GM13976 (cell line): Measurements from ENCODE around the gene BRD3.
"Not testable (repeated sequence)": the region's sequence is repeated elsewhere in the genome, so short reads cannot be mapped to it uniquely, and the experiment has no call there.

ENCODE experiments used
- DNase-seq: peaks from one replicate; pipeline ENCODE4 v3.0.0; 2012; ENCODE audit warnings: low spot score
- in situ Hi-C: fragments of 300-500 bp; cut with MboI; formaldehyde crosslinking; loops from one replicate; pipeline ENCODE4 v1.12.0; 2022; ENCODE audit warnings: low sequenced_read_pairs, mixed read lengths, inconsistent platforms; ENCODE audit not compliant: unreplicated experiment
- TF ChIP-seq, protein P1 (sequence below): IDR thresholded peaks from 2 replicates; pipeline ENCODE4 v1.5.1; 2012; ENCODE audit warnings: borderline replicate concordance, mild to moderate bottlenecking; ENCODE audit not compliant: insufficient read depth; ENCODE audit errors: extremely low read depth, missing control alignments, control extremely low read depth

The BRD3 gene

DNA sequence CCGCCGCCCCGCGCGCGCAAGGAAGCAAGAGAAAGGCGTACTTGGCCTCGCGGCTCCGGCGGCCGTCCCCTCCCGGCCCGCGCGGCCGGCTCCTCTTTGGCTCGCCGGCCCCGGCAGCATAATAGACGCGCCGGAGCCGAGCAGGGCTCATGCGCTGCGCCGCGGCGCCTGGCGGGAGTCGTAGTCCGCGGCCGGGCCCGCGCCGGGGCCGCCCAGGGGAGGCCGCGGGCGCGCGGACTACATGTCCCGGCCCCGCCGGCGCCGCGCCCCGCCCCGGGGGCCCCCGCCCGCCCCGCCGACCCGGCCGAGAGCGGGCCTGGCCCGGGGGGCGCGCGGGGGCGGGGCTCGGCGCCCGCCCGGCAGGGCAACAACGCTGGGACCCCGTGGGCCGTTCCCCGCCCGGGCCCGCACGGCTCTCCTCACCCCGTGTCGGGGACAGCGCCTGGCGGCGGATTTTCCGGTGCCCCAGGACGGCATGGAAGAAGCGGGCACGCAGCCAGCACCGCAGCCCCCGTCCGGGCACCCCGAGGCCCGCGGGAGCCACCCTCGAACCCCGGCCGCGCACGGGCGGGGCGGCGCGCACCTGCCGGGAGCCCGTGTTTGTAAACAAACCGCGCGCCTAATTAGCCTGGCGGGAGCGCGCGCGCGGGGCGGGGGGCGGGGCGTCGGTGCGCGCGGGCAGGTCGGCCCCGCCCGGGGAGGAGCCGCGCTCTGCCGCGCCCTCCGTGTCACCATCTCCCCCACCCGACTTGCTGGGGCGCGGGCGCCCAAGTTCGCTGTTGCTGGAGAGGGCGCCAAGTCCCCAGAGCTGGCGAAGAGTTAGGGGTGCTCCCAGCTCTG lies at the start of gene BRD3:
BRD3 (minus strand) TSS at position 123 of the 840 bp plus-strand sequence. CDS start 14,549 bp downstream, outside the sequence.
- in situ Hi-C loops: no loop called here
- TF ChIP-seq, protein P1, sequence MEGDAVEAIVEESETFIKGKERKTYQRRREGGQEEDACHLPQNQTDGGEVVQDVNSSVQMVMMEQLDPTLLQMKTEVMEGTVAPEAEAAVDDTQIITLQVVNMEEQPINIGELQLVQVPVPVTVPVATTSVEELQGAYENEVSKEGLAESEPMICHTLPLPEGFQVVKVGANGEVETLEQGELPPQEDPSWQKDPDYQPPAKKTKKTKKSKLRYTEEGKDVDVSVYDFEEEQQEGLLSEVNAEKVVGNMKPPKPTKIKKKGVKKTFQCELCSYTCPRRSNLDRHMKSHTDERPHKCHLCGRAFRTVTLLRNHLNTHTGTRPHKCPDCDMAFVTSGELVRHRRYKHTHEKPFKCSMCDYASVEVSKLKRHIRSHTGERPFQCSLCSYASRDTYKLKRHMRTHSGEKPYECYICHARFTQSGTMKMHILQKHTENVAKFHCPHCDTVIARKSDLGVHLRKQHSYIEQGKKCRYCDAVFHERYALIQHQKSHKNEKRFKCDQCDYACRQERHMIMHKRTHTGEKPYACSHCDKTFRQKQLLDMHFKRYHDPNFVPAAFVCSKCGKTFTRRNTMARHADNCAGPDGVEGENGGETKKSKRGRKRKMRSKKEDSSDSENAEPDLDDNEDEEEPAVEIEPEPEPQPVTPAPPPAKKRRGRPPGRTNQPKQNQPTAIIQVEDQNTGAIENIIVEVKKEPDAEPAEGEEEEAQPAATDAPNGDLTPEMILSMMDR: no peak
- peak; percentile 93 for DNase-seq

DNA sequence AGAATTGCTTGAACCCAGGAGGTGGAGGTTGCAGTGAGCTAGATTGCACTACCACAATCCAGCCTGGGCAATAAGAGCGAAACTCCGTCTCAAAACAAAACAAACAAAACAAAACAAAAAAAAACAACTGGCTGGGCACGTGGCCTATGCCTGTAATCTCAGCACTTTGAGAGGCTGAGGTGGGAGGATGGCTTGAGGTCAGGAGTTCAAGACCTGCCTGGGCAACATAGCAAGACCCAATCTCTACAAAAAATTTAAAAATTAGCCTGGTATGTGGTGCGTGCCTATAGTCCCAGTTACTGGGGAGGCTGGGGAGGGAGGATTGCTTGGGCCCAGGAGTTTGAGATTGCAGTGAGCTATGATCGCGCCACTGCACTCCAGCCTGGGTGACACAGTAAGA lies 44.7 kb upstream of the BRD3 start:
- in situ Hi-C loops: no loop called here
- no peak for DNase-seq
- TF ChIP-seq, protein P1: no peak

DNA sequence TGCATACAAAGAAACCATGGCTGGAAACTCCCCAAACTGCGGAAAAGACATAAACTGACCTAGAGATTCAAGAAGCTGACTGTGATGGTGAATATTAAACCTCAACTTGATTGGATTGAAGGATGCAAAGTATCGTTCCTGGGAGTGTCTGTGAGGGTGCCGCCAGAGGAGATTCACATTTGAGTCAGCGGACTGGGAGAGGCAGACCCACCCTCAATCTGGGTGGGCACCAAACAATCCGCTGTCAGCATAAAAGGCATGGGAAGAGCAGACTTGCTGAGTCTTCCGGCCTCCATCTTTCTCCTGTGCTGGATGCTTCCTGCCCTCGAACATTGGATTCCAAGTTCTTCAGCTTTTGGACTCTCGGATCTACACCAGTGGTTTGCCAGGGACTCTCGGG lies 43.2 kb upstream of the BRD3 start:
- in situ Hi-C loops: no loop called here
- no peak for DNase-seq
- TF ChIP-seq, protein P1: no peak

DNA sequence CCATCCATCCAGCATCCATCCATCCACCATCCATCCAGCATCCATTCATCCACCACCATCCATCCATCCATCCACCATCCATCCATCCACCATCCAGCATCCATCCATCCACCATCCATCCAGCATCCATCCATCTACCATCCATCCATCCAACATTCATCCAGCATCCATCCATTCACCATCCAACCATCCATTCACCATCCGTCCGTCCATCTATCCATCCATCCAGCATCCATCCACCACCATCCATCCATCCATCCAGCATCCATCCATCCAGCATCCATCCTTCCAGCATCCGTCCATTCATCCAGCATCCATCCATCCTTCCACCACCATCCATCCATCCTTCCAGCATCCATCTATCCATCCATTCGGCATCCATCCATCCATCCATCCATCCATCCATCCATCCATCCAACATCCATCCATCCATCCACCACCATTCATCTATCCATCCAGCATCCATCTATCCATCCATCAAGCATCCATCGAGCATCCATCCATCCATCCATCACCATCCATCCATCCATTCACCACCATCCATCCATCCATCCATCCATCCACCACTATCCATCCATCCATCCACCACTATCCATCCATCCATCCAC lies 35.7 kb upstream of the BRD3 start:
- no peak for DNase-seq
- TF ChIP-seq, protein P1: no peak
- in situ Hi-C loops: no loop called here

DNA sequence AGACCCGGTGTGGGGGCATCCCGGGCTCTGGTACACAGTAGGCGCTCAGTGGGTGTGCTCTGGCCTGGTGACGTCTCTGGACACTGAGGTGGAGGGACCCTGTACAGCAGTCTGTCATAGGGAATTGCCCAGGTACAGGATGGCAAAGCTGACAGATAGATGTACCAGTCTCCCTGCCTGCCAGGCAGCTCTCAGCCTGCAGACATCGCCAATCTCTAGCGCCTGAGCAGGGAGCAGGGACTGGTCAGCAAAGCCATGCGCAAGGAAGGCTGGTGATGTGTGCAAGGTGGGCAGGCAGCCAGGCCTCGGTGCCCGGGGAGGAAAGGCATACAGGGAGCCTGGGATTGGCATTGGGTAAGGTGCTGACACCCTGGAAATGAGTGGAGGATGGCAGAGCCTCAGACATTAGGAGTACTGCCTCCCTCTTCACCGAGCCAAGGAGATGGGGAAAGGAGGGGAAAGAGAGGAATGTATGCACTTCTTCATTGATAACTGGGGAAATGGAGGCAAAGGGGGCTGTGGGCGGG lies 33.9 kb upstream of the BRD3 start:
- no peak for DNase-seq
- TF ChIP-seq, protein P1: no peak
- in situ Hi-C loops: no loop called here

DNA sequence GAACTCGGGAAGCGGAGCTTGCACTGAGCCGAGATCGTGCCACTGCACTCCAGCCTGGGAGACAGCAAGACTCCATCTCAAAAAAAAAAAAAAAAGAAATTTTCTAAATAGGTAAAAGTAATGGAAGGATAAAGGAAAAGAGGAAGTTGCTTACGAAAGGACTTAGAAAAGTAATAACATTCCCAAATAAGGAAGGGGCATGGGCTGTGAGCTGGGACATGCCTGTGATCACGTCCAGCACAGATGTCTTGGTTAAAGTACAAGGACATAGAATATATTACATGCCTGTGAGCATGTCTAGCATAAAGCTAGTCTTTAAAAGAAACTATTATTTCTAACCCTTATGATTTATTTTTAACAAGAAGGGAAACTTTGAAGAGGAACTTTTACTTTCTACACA lies 33.3 kb upstream of the BRD3 start:
- DNase-seq, in situ Hi-C loops: not testable (repeated sequence)

DNA sequence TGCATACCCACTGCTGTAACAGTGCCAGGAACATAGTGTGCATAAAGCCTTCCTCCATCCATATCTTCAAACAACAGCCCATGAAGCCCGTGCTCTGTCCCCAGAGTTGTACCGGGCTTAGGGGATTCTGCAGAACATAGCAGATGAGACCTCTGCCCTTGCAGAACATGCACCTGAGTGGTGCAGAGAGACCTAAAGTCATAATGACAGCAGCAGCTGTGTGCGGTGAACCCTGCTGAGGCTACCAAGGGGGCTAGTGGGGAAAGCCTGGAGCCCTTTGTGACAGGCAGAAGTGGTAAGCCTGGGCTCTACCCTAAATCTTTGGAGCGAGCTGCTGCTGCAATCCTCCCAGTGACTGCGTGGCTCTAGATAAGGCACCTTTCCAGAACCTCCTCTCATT lies 32.2 kb upstream of the BRD3 start:
- no peak for DNase-seq
- TF ChIP-seq, protein P1: no peak
- in situ Hi-C loops: no loop called here
